Measurements from ENCODE around the gene CRB2.

CRB2 gene

DNA sequence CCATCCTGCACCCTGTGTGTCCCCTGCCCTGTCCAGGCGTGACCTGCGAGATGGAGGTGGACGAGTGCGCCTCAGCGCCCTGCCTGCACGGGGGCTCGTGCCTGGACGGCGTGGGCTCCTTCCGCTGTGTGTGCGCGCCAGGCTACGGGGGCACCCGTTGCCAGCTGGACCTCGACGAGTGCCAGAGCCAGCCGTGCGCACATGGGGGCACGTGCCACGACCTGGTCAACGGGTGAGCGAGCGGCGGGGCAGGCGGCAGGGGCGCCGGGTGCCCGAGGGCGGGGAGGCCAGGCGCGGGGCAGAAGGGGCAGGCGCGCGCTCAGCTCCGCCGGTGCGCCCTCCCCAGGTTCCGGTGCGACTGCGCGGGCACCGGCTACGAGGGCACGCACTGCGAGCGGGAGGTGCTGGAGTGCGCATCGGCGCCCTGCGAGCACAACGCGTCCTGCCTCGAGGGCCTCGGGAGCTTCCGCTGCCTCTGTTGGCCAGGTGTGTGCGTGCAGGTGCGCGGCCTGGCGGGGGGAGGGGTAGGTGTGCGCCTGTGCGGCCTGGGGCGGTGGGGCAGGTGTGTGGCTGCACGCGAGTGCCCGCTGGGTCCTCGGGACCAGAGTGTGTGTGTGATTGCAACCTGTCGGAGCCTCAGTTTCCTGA is 10.0 kb downstream of the CRB2 start:
- no peak for DNase-seq

DNA sequence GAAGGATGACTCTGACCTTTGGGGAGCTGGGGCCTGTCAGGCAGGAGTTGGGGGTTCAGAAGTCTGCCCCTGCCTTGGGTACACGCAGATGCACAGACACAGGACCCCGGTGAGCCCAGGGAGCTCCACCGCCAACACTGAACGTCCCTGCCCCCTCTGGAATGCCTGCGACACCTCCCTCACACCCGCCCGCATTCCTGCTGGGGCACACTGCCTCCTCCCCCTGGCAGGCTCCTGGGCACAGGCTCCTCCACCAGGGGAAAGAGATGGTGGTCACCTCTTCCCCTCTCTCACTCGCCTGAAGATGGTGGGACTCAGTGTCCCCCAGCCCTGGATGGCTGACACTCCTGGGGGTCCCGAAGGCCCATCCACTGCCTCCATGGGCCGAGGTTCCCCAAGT is 12.0 kb downstream of the CRB2 start:
- DNase-seq, result no peak

DNA sequence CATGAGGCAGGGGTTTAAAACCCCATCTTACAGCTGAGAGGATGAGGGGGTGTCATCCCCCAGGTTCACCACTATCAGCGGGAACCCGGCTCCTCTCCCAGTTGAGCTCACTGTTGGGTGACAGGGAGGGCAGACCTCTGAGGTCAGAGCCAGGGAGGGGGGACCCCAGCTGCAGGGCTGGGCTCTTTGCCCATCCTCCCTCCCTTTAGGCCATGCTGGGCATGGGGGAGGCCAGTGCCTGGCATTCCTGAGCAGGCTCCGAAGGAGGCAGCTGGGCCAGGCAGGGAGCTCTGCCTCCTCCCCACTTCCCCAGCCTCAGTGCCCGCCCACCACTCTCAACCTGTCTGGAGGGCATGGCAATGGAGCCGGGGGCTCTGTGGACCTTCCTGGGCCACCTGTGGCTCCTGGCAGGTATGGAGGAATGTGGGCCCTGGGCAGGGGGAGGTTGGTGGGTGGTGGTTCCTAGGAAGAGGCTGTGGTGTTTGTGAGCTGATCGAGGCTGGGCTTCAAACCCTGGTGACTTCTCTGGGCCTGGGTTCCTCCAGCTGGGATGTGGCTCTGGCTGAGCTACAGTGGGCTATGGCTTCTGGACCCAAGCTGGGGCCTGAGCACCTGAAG is 12.6 kb downstream of the CRB2 start:
- no peak for DNase-seq

DNA sequence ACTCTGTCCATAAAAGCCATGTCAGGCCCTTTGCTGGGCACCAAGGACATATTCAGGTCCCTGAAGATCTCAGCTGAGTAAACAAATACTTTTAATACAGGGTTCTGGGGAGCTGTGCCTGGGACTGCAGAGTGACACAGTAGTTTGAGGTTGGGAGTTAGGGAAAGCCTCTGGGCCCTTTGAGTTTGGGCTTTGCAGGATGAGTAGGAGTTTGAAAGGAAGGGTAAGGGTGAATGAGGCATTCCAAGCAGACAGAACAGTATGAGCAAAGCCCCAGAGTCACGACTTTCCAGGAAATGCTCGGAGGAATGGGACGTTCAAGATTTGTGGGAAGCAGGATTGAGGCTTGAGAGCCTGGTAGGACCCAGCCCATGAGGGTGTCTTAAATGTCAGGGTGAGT is 13.3 kb downstream of the CRB2 start:
- DNase-seq, result no peak

DNA sequence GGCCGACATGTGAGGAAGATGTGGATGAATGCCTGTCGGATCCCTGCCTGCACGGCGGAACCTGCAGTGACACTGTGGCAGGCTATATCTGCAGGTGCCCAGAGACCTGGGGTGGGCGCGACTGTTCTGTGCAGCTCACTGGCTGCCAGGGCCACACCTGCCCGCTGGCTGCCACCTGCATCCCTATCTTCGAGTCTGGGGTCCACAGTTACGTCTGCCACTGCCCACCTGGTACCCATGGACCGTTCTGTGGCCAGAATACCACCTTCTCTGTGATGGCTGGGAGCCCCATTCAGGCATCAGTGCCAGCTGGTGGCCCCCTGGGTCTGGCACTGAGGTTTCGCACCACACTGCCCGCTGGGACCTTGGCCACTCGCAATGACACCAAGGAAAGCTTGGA is 14.1 kb downstream of the CRB2 start:
- DNase-seq, result no peak

DNA sequence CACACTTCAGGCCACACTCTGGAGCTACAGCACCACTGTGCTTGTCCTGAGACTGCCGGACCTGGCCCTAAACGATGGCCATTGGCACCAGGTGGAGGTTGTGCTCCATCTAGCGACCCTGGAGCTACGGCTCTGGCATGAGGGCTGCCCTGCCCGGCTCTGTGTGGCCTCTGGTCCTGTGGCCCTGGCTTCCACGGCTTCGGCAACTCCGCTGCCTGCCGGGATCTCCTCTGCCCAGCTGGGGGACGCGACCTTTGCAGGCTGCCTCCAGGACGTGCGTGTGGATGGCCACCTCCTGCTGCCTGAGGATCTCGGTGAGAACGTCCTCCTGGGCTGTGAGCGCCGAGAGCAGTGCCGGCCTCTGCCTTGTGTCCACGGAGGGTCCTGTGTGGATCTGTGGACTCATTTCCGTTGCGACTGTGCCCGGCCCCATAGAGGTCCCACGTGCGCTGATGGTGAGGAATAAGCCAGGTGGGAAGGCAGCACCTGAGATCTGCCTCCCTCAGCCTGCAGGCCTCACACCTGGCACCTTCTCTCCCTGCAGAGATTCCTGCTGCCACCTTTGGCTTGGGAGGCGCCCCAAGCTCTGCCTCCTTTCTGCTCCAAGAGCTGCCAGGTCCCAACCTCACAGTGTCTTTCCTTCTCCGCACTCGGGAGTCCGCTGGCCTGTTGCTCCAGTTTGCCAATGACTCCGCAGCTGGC is 14.7 kb downstream of the CRB2 start:
- DNase-seq, result no peak

DNA sequence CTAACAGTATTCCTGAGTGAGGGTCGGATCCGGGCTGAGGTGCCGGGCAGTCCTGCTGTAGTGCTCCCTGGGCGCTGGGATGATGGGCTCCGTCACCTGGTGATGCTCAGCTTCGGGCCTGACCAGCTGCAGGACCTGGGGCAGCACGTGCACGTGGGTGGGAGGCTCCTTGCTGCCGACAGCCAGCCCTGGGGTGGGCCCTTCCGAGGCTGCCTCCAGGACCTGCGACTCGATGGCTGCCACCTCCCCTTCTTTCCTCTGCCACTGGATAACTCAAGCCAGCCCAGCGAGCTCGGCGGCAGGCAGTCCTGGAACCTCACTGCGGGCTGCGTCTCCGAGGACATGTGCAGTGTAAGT is 15.2 kb downstream of the CRB2 start:
- DNase-seq, result no peak

DNA sequence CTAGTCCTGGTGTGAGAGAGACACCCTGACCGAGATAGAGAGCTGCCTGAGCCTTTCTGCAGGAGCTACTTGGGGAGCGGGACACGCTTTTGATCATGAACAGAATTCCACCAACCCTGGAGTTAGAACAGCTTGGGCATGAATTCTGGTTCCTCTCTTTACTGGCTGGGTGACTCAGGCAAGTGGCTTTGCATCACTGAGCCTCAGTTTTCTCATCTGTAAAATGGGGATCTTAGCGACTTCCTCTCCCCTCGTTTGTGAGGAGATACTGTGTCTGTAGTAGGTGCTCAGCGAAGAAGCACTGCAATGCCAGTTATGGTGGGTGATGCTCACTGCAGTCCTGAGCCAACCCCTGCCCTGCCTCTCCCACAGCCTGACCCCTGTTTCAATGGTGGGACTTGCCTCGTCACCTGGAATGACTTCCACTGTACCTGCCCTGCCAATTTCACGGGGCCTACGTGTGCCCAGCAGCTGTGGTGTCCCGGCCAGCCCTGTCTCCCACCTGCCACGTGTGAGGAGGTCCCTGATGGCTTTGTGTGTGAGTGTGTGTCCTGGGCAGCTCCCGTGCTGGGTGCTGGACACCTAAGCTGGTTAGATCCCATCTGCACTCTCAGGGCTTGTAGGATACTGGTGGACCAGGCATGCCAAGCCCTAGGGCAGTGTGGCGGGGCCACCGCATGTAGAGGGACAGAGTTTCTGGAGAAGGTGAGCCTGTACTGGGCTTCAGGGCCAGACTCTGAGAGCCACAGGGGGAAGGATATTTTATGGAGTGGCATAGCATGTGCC is 16.0 kb downstream of the CRB2 start:
- DNase-seq, result no peak

DNA sequence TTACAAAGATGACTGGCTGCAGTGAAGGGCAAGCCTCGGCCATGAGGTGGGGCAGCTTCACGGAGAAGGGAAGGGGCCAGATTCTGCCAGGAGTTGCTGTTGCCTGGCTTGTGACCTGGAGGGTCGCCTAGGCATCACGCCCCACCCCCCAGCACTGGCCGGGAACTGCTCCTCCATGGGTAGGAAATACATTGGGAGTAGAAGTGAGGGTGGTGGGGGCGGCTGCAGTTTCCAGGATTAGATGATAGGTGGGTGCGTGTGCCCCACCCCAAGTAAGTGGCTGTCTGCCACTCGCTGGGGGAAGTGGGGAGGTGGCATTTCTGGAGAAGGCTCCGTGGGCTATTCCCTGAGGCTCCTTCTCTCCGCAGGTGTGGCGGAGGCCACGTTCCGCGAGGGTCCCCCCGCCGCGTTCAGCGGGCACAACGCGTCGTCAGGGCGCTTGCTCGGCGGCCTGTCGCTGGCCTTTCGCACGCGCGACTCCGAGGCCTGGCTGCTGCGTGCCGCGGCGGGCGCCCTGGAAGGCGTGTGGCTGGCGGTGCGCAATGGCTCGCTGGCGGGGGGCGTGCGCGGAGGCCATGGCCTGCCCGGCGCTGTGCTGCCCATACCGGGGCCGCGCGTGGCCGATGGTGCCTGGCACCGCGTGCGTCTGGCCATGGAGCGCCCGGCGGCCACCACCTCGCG is 16.9 kb downstream of the CRB2 start:
- no peak for DNase-seq

DNA sequence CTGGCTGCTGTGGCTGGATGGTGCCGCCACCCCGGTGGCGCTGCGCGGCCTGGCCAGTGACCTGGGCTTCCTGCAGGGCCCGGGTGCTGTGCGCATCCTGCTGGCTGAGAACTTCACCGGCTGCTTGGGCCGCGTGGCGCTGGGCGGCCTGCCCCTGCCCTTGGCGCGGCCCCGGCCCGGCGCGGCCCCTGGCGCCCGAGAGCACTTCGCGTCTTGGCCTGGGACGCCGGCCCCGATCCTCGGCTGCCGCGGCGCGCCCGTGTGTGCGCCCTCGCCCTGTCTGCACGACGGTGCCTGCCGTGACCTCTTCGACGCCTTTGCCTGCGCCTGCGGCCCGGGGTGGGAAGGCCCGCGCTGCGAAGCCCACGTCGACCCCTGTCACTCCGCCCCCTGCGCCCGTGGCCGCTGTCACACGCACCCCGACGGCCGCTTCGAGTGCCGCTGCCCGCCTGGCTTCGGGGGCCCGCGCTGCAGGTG is 17.5 kb downstream of the CRB2 start:
- no peak for DNase-seq

DNA sequence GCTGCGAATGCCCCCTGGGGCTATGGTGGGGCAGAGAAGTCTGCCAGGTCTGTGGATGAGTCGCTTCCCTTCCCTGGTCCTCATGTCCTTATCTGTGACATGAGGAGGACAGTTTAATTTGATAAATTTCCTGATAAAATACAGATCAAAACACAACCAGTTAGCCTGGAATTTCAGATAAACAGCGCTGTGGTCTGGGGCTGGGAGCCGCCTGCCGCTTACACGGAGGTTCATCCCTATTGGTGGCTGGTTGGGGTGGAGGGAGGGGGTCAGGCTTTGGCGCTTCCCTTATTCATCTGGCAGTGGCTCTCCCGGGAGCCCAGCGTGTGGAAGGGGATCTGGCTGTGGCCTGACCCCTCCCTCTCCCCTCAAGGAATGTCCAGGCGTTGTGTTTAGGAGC is 17.9 kb downstream of the CRB2 start:
- no peak for DNase-seq

DNA sequence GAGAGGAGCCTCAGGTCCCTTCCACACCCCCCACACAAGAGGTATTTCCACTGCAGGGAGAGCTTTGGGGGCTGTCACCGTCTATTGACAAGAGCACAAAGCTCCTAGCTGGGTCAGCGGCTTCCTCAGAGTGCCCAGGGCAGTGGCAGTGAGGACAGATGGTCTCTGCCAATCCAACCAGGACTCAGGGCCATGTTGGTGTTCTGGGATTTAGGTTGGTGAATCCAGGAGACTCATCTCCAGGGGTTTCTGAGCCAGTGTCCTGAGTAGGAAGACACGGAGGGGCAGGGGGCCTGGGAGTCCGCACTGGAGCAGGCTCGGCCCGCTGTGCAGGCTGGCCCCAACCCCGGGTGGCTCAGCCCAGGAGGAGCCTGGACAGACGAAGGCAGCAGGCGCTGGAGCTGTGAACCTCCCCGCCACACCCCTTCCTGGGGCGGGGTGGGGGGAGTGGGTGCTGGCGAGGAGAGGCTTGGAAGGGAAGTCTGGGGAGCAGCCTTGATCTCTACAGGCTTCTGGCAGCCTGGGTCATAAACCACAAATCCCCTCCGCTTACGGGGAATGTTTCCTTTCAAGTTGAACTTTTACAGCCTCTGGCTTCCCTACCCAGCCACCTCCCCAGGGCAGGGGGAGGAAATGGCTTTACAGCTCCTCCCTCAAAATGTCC is 19.6 kb downstream of the CRB2 start:
- no peak for DNase-seq

DNA sequence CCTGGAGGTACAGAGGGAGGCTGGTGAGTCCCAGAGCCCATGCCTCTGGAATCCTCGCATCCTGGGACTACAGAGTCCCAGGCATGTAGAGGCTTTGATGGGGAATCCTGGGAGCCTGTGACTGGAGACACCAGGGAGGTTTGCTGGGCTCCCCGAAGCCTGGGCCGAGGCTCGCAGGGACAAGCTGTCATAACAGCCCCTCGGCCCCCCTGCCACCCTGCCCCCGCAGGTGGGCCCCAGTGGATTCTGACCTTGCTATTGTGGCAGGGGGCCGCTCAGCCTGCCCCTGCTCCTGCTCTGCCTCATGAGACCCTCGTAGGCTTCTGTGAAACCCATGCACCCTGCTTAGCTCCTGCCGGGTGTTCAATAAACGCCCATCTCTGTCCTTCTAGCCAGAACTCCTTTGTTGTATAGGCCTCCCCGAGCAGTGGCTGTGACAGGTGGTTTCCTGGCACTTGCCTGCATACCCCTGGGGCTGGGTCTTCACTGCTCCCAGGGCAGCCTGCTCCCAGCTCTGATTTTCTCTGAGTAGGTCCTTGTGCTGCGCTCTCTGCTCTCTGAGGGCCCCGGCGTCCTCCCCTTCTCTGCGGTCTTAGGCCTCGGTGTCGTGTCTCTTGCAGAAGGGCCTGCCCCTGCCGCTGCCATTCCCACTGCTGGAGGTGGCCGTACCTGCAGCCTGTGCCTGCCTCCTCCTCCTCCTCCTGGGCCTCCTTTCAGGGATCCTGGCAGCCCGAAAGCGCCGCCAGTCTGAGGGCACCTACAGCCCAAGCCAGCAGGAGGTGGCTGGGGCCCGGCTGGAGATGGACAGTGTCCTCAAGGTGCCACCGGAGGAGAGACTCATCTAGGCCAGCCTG is 20.4 kb downstream of the CRB2 start:
- DNase-seq, result no peak

DNA sequence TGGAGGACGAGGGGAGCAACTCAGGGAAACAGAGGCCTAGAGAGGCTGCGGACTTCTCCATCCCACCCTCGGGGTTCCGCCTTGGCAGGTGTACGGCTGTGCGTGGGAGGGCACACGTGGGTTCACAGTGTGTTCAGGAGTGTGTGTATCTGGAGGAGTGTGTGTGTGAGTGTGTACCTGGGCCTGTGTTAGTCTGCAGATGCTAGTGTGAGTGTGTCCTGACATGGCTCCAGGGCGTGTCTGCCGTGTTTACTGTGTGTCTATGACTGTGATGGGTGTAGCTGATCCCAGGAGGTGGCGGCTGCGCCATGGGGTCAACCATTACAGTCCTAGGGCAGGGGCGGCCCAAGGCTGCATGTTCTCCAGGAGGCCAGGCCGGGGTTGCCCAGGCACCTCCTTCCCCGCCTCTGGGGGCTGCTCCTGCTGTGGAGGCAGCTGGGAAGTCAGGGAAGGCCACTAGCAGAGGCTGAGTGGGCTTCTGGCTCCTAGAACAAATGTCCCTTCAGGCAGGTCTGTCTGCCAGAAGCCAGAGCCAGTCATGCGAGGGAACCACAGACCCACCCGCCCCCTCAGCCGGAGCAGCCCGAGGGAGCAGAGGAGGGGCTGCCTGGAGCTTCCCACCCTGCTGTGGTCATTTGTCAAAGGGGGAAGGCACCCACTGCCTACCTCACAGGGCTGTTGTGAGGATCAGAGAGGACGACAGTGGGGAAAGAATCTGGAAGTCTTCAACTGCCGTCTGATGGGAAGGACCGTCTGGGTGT is 21.4 kb downstream of the CRB2 start:
- DNase-seq, result no peak

DNA sequence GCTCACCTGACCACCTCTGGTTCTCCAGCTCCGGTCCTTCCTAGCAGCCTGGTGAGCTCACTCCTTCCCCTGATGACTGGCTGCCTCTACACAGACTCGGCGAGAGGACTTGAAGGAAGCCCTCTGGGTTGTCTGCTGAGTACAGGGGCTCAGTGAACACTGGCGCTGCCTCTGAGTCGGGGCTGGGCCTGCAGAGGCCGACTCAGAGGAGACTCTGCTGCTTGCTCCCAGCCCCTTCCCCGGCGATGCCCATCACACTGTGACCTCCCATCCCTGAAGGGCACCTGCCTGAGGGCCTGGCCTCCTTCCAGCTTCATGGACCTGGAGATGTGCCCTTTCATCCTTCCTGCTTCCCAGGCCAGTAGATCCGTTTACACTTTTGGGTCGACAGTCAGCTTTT is 22.0 kb downstream of the CRB2 start:
- DNase-seq, result no peak

DNA sequence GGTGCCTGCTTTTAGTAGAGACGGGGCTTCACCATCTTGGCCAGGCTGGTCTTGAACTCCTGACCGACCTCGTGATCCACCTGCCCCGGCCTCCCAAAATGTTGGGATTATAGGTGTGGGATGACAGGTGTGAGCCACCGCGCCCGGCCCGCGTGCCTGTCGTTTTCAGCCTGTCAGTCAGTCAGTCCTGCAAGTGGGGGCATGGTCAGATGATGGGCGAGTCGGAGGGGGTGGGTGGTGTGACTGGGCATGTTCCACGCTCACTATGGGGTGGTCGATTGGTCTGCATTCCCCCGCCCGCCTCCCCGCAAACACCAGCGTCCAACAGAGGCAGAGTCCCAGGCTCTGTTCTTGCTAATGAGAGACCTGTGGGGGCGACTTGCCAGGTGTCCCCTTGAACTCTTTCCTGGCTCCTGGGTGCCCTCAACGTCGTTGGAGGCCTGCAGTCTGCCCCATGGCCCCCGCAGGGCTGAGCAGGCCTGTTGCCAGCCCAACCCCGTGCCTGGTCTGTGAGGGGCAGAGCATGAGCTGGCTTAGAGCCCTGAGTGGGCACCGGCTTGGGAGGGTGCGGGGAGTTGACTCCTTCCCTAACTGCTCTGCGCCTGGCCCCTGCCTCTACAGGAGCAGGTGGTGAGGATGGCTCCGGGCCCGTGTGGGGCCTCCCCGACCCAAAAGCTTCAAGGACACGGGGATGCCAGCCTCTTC is 23.1 kb downstream of the CRB2 start:
- no peak for DNase-seq

DNA sequence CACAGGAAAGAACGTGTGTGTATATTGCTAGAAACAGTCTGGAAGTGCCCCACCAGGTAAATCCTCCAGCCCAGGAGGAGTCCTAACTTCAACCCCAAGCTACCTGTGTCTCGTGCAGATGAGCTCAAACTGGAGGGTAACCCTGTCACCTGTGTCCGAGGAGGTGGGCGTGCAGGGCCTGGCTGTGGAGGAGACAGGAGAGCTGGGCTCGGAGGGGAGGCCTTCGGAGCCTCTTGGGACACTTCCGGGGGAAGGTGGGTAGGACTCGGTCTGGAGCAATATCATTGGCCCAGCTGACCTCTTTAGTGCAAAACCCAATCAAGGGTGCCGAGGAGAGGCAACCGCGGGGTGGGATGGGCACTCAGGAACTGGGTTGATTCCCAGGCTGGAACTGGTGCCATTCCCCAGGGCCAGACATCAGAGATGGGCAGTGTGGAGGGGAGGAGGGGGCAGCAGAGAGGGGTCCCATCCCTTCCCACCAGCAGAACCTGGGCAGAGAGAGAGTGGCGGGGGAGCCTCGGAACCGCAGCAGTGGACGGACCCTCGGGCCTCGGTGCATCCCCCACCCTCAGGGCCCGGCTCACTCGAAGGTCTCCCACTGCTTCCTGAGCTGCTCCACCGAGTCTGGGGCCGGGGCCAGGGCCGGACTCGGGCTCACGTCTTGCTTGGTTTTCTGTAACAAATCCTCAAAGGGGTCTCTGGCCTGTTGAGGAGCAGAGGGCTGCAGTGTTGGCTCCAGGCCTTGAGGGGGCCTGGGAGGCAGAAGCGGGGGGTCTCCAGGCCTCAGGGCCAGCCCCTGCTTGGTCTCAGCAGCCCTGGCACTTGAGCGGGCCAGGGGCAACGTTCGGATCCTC is 25.1 kb downstream of the CRB2 start:
- no peak for DNase-seq

DNA sequence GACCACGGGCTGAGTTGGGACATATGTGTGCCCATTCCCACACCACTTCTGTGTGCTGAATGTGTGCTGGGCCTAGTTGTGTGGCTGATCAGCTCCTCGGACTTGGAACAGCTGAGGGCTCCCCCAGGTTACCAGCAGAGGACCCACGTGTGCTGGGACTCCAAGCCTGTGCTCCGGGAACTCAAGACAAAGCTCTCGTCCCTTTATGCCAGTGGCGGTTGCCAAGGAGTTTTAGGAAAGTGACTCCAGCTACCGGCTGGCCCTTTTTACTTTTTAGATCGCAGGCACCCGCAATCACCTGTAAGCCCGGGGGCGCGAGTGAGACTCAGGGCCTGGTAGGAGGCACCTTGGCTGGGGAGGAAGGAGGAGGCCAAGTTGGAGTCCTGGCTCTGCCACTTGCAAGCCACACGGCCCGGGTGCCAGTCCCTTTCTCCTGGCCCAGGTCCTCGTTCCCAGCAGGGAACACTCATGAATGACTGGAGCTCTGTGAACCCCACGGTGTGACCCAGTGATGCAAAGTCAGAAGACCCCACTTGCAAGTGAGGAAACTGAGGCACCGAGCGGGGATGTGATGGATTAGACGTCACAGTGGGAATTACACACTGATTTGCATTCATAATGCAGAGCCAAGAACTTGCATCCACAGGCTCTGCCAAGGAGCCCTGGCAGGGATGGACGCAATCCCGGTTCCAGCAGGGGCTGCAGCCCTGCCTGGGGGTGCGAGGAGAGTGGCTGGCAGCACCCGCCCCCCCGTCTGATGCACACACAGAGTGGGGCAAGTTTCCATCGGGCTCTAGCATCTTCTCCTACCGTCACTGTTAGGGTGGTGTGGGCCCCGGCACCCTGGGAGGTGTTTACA is 26.9 kb downstream of the CRB2 start:
- DNase-seq, result no peak

Data from NCI-H1930 (cell line).